HFF-Myc (cell line): ENCODE data around the gene CEACAM5.

ENCODE experiments used
- DNase-seq: peaks from one replicate; pipeline ENCODE4 v3.0.0-alpha.2; 2011; ENCODE audit warnings: low read depth; ENCODE audit errors: extremely low read depth
- H3K4me3 ChIP-seq: replicated peaks from 2 replicates; pipeline ENCODE4 v1.5.1; 2011; ENCODE audit warnings: low read depth, mild to moderate bottlenecking, control low read depth, low read length
- CTCF ChIP-seq: IDR thresholded peaks from 2 replicates; pipeline ENCODE4 v1.5.1; 2012; ENCODE audit warnings: mild to moderate bottlenecking, low read depth, low read length, control low read depth; ENCODE audit errors: missing control alignments

CEACAM5 gene

GRCh38 chr19:41771410-41771809 lies 63.0 kb downstream of the CEACAM5 start:
- DNase-seq = no peak
- H3K4me3 ChIP-seq = no peak overlapping the region
- no peak for TF ChIP-seq CTCF

GRCh38 chr19:41774515-41774980 lies 66.1 kb downstream of the CEACAM5 start:
- H3K4me3 ChIP-seq = no peak overlapping the region
- no peak for DNase-seq
- TF ChIP-seq CTCF = no peak

GRCh38 chr19:41776700-41777099 lies 68.3 kb downstream of the CEACAM5 start:
- DNase-seq = no peak
- no peak for TF ChIP-seq CTCF

More at GRCh38 chr19:41776700-41777099, 68.3 kb downstream of the CEACAM5 start:
- H3K4me3 ChIP-seq = no peak overlapping the region
